Activated naive CD4-positive, alpha-beta T cell treated with Interleukin-2 at 50 U/mL for 16 hours (primary cell): Measurements from ENCODE around the gene SEMA3D.

Experiments used
- DNase-seq: peaks from one replicate; pipeline ENCODE4 v3.0.0-alpha.2; 2020

SEMA3D gene

DNA sequence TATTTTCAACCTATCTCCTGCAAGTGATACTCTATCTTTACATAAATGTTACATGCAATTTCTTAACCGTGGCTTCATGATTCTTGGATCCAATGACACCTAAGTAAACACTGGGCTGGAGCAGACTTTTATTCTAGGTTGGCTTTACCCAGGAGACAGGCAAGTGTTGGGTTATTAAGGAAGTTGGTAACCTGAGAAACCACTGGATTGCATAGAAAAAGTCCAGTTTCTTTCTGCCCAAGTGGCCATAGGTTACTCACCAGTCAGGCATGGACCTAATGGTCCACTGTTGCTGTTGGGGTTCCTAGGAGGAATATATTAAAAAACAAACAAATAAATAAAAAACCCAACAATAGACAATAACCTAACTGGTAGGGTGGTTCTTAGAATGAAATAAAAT, 112.8 kb downstream of the SEMA3D start:
- no peak for DNase-seq

DNA sequence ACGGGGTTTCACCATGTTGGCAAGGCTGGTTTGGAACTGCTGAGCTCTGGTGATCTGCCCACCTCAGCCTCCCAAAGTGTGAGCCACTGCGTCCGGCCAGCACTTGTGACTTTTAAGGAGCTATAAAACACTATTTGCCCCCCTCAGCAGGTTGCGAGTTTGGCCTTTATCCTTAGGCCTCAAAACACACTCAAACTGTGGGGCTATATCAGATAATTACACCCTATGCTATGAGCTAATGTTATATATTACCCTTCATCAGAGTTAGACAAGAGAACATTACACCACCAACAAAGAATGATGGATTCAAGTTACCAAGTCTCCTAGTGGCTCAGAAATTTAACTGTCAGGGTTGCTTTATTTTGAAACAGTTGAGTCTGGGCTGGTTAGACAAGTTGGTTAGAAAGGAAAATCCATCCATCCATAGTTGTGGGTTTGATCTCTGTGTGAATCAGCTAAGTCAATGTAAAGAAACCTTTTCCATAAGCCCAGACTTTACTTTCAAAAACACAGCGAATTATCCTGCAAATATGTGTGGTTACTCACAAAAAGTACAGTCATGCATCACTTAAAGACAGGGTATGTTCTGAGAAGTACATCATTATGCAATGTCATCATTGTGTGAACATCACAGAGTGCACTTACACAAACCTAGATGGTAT, 115.8 kb downstream of the SEMA3D start:
- no peak for DNase-seq

DNA sequence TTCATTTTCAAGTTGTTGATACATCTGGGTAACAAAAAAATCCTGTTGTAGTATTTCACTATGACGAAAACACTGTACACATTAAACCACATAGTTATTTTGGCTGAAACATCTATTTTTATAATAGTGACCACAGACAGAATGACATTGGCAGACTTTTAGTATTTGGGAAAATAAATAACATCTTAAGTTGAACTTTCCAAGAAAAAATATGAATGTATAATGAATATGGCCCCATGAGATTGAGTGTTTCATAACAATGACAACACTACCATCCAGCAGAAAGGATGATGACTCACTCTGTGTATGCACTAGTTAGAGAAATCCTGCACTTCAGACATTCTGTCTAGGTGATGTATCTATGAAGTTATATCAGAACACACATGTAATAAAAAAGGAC, 118.1 kb downstream of the SEMA3D start:
- DNase-seq, result no peak

- no peak for DNase-seq
Measured at GRCh38 chr7:85067371-85067770, 119.5 kb downstream of the SEMA3D start.

GRCh38 chr7:85065888-85066485, 120.9 kb downstream of the SEMA3D start:
- DNase-seq, result no peak

DNA sequence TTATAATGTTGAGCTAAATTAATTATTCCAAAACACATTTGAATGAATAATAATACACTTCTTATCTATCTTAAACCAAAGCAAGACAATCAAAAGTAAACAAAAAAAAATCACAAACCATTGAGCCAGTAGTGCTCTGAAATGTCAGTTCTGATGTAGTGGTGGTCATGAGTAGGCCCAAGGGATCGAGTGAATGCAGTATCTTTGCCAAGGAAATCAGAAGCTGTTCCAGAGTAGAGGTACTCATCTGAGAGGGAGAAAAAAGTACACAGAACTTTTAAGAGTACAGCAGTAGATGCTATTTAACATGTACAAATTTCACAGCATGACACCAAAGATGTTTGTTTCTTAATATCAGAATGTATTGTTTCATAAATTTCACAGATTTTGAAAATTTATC, 121.5 kb downstream of the SEMA3D start:
- no peak for DNase-seq

GRCh38 chr7:85062651-85063050, 124.2 kb downstream of the SEMA3D start:
- no peak for DNase-seq

GRCh38 chr7:85061456-85061855, 125.4 kb downstream of the SEMA3D start:
- no peak for DNase-seq

GRCh38 chr7:85060696-85061095, 126.2 kb downstream of the SEMA3D start:
- DNase-seq, result no peak

GRCh38 chr7:85055906-85056305, 130.9 kb downstream of the SEMA3D start:
- DNase-seq, result no peak

- no peak for DNase-seq
Measured at GRCh38 chr7:85055196-85055595, 131.7 kb downstream of the SEMA3D start.

DNA sequence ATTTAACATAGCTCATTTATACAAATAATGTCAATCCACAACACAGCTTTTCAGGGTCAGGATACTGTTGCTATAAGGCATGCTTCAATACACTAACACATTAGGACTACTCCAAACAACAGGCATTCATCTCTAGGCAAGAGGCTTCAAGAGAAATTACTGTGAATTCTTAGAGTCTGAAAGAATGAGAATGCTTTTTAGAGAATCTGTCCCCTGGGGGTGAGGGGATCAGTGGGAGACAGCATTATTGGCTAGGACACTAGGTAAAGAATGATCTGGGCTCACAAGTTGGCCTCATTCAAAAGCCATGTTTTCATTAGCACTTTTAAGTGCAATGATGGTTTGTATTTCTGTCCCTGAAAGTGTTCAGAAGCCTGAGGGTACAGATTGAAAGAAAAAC, 132.6 kb downstream of the SEMA3D start:
- DNase-seq, result no peak

DNA sequence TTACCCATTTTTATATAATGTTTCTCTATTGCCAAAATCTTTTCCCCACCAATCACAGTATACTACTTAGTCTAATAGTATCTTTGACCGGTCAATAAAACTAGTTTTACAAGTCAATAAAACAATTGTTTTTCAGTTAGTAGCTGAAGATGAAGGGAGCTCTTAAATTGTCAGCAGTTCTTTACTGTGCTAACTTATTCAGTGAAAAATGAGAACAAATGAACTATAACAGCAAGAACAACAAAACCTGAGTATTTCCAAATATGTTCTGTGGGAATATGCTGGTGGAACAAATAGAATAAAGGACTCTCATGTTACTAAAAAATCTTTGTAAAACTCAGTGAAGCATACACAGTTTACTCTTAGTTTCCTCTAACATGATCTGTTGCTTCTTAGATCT, 134.0 kb downstream of the SEMA3D start:
- DNase-seq, result no peak

- no peak for DNase-seq
Measured at GRCh38 chr7:85052056-85052737, 134.7 kb downstream of the SEMA3D start.

GRCh38 chr7:85046534-85046933, 140.3 kb downstream of the SEMA3D start:
- DNase-seq, result no peak

- DNase-seq, result no peak
Measured at GRCh38 chr7:85041605-85042216, 145.1 kb downstream of the SEMA3D start.

- DNase-seq, result no peak
Measured at GRCh38 chr7:85039196-85039923, 147.5 kb downstream of the SEMA3D start.

DNA sequence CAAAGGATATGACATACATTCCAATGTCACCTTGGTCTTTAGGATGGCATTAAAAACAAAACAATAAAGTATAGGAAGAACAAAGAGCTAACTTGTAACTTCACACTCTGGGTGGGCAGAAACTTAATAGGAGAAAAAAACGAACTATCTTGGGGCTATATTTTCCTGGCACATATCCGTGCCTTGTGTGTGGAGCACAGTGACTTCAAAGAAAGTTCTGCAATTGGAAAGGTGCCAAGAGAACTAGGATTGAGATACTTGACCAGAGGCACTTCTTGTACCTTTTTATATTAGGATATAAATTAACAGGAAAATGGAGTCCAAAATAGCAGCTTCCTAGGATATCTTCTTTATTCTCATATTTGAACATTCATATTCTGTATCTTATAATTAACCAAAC, 148.4 kb downstream of the SEMA3D start:
- DNase-seq, result no peak

DNA sequence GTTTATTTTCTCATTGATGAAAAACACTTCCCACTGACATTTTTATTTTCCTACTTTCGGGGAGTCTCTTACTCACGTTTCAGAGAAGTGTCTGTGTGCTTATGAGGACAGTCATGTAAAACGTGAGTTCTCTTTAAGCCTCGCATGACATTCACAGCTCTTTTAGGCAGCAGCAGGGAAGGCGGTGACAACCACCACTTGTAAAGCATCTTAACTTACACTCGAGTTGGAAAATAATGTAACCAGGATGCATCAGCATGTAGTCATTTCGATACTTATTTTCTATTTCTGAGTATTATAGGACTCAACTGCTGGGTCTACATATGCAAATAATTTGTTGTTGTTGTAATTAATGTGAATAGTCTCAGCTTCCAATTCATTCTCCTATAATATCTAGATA, 153.6 kb downstream of the SEMA3D start:
- DNase-seq, result no peak

DNA sequence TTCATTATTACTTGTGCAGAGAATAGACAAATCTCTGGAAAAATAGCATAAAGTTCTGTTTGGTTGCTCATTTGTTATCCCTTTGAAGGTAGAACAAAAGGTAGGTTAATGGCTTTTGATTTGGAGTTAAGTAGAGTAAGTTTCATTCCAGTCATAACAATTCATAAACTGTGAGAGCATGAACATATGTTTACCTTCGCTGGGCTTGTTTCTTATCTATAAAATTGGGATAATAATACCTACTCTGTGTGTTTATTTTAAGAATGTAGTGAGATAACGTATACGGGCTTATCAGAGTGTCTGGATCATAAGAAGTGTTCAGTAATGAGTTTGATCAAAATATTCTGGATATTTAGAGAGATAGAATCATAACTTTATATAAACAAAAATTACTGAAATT, 155.4 kb downstream of the SEMA3D start:
- DNase-seq, result no peak

DNA sequence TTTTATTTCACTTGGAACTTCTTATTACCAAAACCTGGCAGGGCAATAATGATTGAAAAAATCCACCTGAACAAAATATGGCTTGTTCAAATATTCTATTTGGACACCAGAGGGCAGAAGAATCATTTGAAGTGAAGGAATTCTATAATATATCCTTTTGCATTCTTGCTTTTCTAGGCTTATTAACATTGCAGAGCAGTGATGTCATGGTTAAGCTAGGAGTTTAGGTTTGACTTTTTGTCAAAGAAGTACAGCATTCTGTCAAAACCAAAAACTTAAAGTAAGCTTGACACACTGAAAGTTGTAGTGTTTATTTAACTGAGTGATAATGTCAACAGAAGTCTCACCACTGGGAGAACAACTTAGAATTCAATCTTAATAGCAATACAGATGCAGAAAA, 156.0 kb downstream of the SEMA3D start:
- no peak for DNase-seq

- no peak for DNase-seq
Measured at GRCh38 chr7:85025312-85025756, 161.5 kb downstream of the SEMA3D start.

- no peak for DNase-seq
Measured at GRCh38 chr7:85023916-85024315, 162.9 kb downstream of the SEMA3D start.
